GM12873 (cell line): ENCODE measurements around the gene LAMC1.

Experiments used
- CTCF ChIP-seq: IDR thresholded peaks from 2 replicates; pipeline ENCODE4 v1.5.1; 2012; ENCODE audit warnings: low read depth, mild to moderate bottlenecking, moderate library complexity, low read length, control low read depth; ENCODE audit not compliant: insufficient read depth; ENCODE audit errors: missing control alignments

The LAMC1 gene

DNA sequence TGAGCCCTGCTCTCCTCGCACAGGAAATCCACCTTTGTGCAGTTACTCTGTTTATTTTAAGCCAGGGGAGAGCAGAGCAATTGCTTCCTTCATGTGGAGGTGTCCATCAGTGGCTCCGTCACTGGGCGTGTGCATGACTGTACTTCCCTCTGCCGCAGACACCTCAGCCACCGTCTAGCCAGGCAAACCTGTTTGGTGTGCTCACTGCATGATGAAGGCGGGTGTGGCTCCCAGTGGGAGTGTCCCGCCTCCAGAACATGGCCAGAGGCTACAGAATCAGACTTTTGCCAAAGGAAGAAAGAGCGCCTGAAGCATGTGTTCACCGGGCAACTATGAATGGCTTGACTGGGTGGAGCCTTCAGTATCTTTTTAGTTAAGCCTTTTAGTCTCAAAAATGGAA, 136.7 kb downstream of the LAMC1 start:
- TF ChIP-seq CTCF, result no peak

DNA sequence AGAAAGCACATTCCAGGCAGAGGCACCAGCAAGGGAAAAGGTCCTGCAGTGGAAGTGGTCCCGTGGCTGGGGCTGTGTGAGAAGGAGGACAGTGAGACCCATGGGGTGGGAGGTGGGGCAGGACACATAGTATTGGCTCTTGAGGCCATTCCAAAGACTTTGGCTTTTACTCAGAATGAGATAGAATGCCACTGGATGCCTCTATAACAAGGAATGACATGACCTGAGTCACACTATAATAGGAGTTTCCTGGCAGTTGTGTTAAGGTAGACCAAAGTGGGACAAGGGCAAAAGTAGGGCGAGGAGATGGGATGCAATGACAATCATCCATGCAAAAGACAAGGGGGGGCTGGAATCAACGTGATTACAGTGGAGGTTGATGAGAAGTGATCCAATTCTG, 138.2 kb downstream of the LAMC1 start:
- TF ChIP-seq CTCF, result no peak

GRCh38 chr1:183163316-183163715, 140.1 kb downstream of the LAMC1 start:
- TF ChIP-seq CTCF, result no peak

- TF ChIP-seq CTCF, result no peak
Observed at GRCh38 chr1:183164340-183164739, 141.1 kb downstream of the LAMC1 start.

- TF ChIP-seq CTCF, result no peak
Observed at GRCh38 chr1:183164963-183165362, 141.7 kb downstream of the LAMC1 start.

DNA sequence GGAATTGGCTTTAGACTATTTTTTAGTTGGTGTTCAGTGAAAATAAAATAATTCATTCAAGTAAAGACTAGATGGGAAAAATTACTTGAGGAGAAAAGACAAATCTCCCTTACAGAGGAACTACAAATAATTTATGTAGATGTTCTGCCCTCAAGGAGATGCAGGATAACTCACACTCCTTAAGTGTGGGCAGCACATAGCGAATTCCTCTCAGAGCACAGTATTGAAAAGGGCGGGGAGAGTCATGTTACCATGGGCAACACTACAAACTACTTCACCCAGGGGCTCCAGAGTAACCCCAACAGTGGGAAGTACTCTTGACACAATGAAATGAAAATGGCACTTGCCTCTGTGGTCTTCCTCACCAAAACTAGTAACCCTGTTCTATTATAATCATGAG, 142.2 kb downstream of the LAMC1 start:
- TF ChIP-seq CTCF, result no peak

GRCh38 chr1:183166454-183166853, 143.2 kb downstream of the LAMC1 start:
- TF ChIP-seq CTCF, result no peak
